H9 (cell line): ENCODE results near the gene MOB3B. TPM values are rescaled to one million over a fixed set of nuclear protein-coding genes. Genes with fewer than 3 reads are reported as not detected.

Source experiments
- DNase-seq: peaks from one replicate; pipeline ENCODE4 v3.0.0-alpha.2; 2017
- H2AFZ ChIP-seq: one replicate; pipeline ENCODE4 v1.6.1; 2013; ENCODE audit warnings: mild to moderate bottlenecking, low read length, control low read depth, moderate library complexity
- H2AK5ac ChIP-seq: 2 replicates; pipeline ENCODE4 v1.6.1; 2013; ENCODE audit warnings: low read length, control low read depth, mixed read lengths; ENCODE audit not compliant: insufficient read length
- H2BK120ac ChIP-seq: one replicate; pipeline ENCODE4 v1.6.1; 2013; ENCODE audit warnings: low read depth, mild to moderate bottlenecking, low read length, control low read depth, inconsistent platforms; ENCODE audit not compliant: poor library complexity, severe bottlenecking
- H2BK12ac ChIP-seq: 2 replicates; pipeline ENCODE4 v1.6.1; 2013; ENCODE audit warnings: low read length, control low read depth, mixed read lengths, low read depth; ENCODE audit not compliant: insufficient read length
- H2BK15ac ChIP-seq: 2 replicates; pipeline ENCODE4 v1.6.1; 2013; ENCODE audit warnings: low read depth, low read length, control low read depth
- H2BK20ac ChIP-seq: one replicate; pipeline ENCODE4 v1.6.1; 2013; ENCODE audit warnings: low read depth, mild to moderate bottlenecking, low read length, control low read depth, inconsistent platforms; ENCODE audit not compliant: poor library complexity, severe bottlenecking
- H2BK5ac ChIP-seq: 2 replicates; pipeline ENCODE4 v1.6.1; 2013; ENCODE audit warnings: low read length, control low read depth, mixed read lengths; ENCODE audit not compliant: insufficient read length
- H3K14ac ChIP-seq: 2 replicates; pipeline ENCODE4 v1.6.1; 2013; ENCODE audit warnings: low read length, control low read depth; ENCODE audit not compliant: insufficient read depth
- H3K18ac ChIP-seq: 2 replicates; pipeline ENCODE4 v1.6.1; 2013; ENCODE audit warnings: low read depth, mild to moderate bottlenecking, mixed read lengths, low read length, control low read depth; ENCODE audit not compliant: insufficient read length
- H3K23ac ChIP-seq: 2 replicates; pipeline ENCODE4 v1.6.1; 2013; ENCODE audit warnings: low read length, control low read depth, mixed read lengths, low read depth; ENCODE audit not compliant: insufficient read length
- H3K23me2 ChIP-seq: 2 replicates; pipeline ENCODE4 v1.6.1; 2013; ENCODE audit warnings: low read depth, mild to moderate bottlenecking, mixed read lengths, low read length, control low read depth; ENCODE audit not compliant: insufficient read length, poor library complexity, severe bottlenecking
- H3K27ac ChIP-seq: 2 replicates; pipeline ENCODE4 v1.5.1; 2013; ENCODE audit warnings: low read length, control low read depth, mixed read lengths, low read depth; ENCODE audit not compliant: insufficient read length
- H3K27me3 ChIP-seq: 2 replicates; pipeline ENCODE4 v1.6.1; 2013; ENCODE audit warnings: low read length, control low read depth, inconsistent platforms; ENCODE audit not compliant: insufficient read depth
- H3K4ac ChIP-seq: 2 replicates; pipeline ENCODE4 v1.6.1; 2013; ENCODE audit warnings: low read depth, mild to moderate bottlenecking, control low read depth, inconsistent platforms, low read length, moderate library complexity
- H3K4me1 ChIP-seq: 2 replicates; pipeline ENCODE4 v1.6.1; 2013; ENCODE audit warnings: low read length, control low read depth, inconsistent platforms; ENCODE audit not compliant: insufficient read depth
- H3K4me2 ChIP-seq: 2 replicates; pipeline ENCODE4 v1.6.1; 2013; ENCODE audit warnings: low read length, control low read depth, mixed read lengths; ENCODE audit not compliant: insufficient read length, insufficient read depth
- H3K56ac ChIP-seq: 2 replicates; pipeline ENCODE4 v1.6.1; 2013; ENCODE audit warnings: low read depth, mild to moderate bottlenecking, mixed read lengths, low read length, control low read depth; ENCODE audit not compliant: insufficient read length
- H3K79me1 ChIP-seq: 2 replicates; pipeline ENCODE4 v1.6.1; 2013; ENCODE audit warnings: low read depth, mild to moderate bottlenecking, moderate library complexity, low read length, control low read depth, inconsistent platforms; ENCODE audit not compliant: insufficient read depth, poor library complexity, severe bottlenecking
- H3K79me2 ChIP-seq: 2 replicates; pipeline ENCODE4 v1.6.1; 2013; ENCODE audit warnings: low read length, control low read depth, inconsistent platforms; ENCODE audit not compliant: insufficient read depth
- H3K9ac ChIP-seq: 2 replicates; pipeline ENCODE4 v1.6.1; 2013; ENCODE audit warnings: low read length, control low read depth, mixed read lengths; ENCODE audit not compliant: insufficient read length; ENCODE audit errors: extremely low read depth
- H3K9me3 ChIP-seq: one replicate; pipeline ENCODE4 v1.6.1; 2013; ENCODE audit warnings: low read depth, low read length, inconsistent platforms; ENCODE audit not compliant: control insufficient read depth
- H3T11ph ChIP-seq: one replicate; pipeline ENCODE4 v1.6.1; 2013; ENCODE audit warnings: mild to moderate bottlenecking, low read length, control low read depth, inconsistent platforms
- H4K20me1 ChIP-seq: one replicate; pipeline ENCODE4 v1.6.1; 2013; ENCODE audit not compliant: control insufficient read depth, insufficient read length, insufficient read depth
- H4K5ac ChIP-seq: 2 replicates; pipeline ENCODE4 v1.6.1; 2013; ENCODE audit warnings: low read depth, mild to moderate bottlenecking, mixed read lengths, low read length, control low read depth; ENCODE audit not compliant: insufficient read length
- H4K8ac ChIP-seq: replicated peaks from 2 replicates; pipeline ENCODE4 v1.6.1; 2013; ENCODE audit warnings: low read length, control low read depth, mixed read lengths, low read depth; ENCODE audit not compliant: insufficient read length
- H4K91ac ChIP-seq: 2 replicates; pipeline ENCODE4 v1.6.1; 2013; ENCODE audit warnings: low read depth, mild to moderate bottlenecking, moderate library complexity, mixed read lengths, low read length, control low read depth; ENCODE audit not compliant: insufficient read length
- H3K27ac Mint-ChIP-seq, 3 experiments: 2 replicates in 2 of 3; 3 replicates in 1 of 3; pipeline ENCODE4 v1.8.0; 2020 to 2021; ENCODE audit warnings: mixed read lengths in 3 of 3, mild to moderate bottlenecking in 1 of 3, moderate library complexity in 1 of 3
- H3K27me3 Mint-ChIP-seq: 2 replicates; pipeline ENCODE4 v1.8.0; 2021; ENCODE audit warnings: low read depth, mild to moderate bottlenecking, moderate library complexity, mixed read lengths
- H3K36me3 Mint-ChIP-seq, 3 experiments: 2 replicates in 2 of 3; 3 replicates in 1 of 3; pipeline ENCODE4 v1.8.0; 2020 to 2021; ENCODE audit warnings: low read depth in 3 of 3, mixed read lengths in 3 of 3; ENCODE audit not compliant: insufficient read depth in 1 of 3
- H3K4me1 Mint-ChIP-seq, 2 experiments: 2 replicates each; pipeline ENCODE4 v1.8.0; 2020; ENCODE audit warnings: mixed read lengths in 2 of 2
- H3K4me3 Mint-ChIP-seq, 2 experiments: 2 replicates in 1 of 2; 3 replicates in 1 of 2; pipeline ENCODE4 v1.8.0; 2020 to 2021; ENCODE audit warnings: mild to moderate bottlenecking in 2 of 2, mixed read lengths in 2 of 2, moderate library complexity in 1 of 2
- H3K9me3 Mint-ChIP-seq, 2 experiments: 2 replicates in 1 of 2; 3 replicates in 1 of 2; pipeline ENCODE4 v1.8.0; 2020; ENCODE audit warnings: mild to moderate bottlenecking in 2 of 2, mixed read lengths in 2 of 2, moderate library complexity in 1 of 2
- CTCF ChIP-seq: fragments of 200-600 bp; sonication (generic); conservative IDR thresholded peaks from 3 replicates; pipeline ENCODE4 v1.8.0; 2021; ENCODE audit warnings: antibody characterized with exemption, mild to moderate bottlenecking
- WGBS: extraction: QIAGEN DNeasy Blood & Tissue Kit; methylation state at CpG from one replicate; pipeline ENCODE4 v1.1.7; 2013; ENCODE audit warnings: missing lambda C conversion rate, low lambda C conversion rate, mixed read lengths; ENCODE audit not compliant: insufficient read length; ENCODE audit errors: extremely low coverage; 5-methylcytosine and 5-hydroxymethylcytosine counted together
- total RNA-seq: library from RNA; stranded (reverse); gene quantifications from 2 replicates; pipeline ENCODE4 v1.2.1, GENCODE V29; 2021

MOB3B gene
- total RNA-seq, 1 experiment from 2014 or later: 9.8 TPM

- Histone ChIP-seq H4K20me1 (no peaks in the 10 kb centered on the region), H3K4me1 (peaks cover 2% of the 10 kb centered on the region; the same call in 1 of the 2 replicates), H4K8ac (no peak overlapping the region), H3K27me3 (no peaks in the 10 kb centered on the region), H2AFZ (no peak overlapping the region), H2BK120ac (no peak overlapping the region), H3T11ph (no peak overlapping the region), H4K91ac (no peak overlapping the region), H2BK20ac (no peak overlapping the region), H3K18ac (no peak overlapping the region), H3K9ac (no peak overlapping the region), H3K23me2 (no peaks in the 10 kb centered on the region), H3K4ac (no peak overlapping the region), H3K9me3 (peaks cover 6% of the 10 kb centered on the region), H2BK5ac (no peak overlapping the region), H3K27ac (no peak overlapping the region), H4K5ac (no peak overlapping the region), H2BK12ac (no peak overlapping the region), H2BK15ac (no peak overlapping the region), H3K14ac (no peak overlapping the region), H2AK5ac (no peak overlapping the region), H3K79me1 (no peaks in the 10 kb centered on the region), H3K79me2 (no peaks in the 10 kb centered on the region), H3K23ac (no peak overlapping the region), H3K4me2 (no peak overlapping the region), H3K56ac (no peak overlapping the region)
- no peak for DNase-seq
- TF ChIP-seq CTCF: no peak
- WGBS: no CpG with 5 or more reads among the region's 3 CpGs
- no peak overlapping the region for H3K4me3 Mint-ChIP-seq
- no peak overlapping the region for H3K27ac Mint-ChIP-seq
- H3K9me3 Mint-ChIP-seq: peaks cover 7 to 8% of the 10 kb centered on the region in 2 experiments; a peak in 2 of 5 replicates
- peaks cover 4 to 11% of the 10 kb centered on the region in 2 experiments for H3K4me1 Mint-ChIP-seq
- peaks cover 8 to 30% (median 10%) of the 10 kb centered on the region in 3 experiments for H3K36me3 Mint-ChIP-seq
- H3K27me3 Mint-ChIP-seq: peaks cover 5% of the 10 kb centered on the region
Observed at GRCh38 chr9:27328483-27328882, 201.1 kb downstream of the MOB3B start.
